Prostate gland (tissue), 2 donors: ENCODE results near the gene CDY1. TPM values are rescaled to one million over a fixed set of nuclear protein-coding genes. Genes with fewer than 3 reads are reported as not detected.
"Not testable (repeated sequence)": the region's sequence is repeated elsewhere in the genome, so short reads cannot be mapped to it uniquely, and the experiment has no call there.

Experiments
- DNase-seq: peaks from one replicate; pipeline ENCODE4 v3.0.0-alpha.2; 2019; ENCODE audit warnings: low spot score
- H3K27ac ChIP-seq, 2 donors: fragments of 200-600 bp; sonication (generic); 2 replicates each; pipeline ENCODE4 v1.5.1; 2017 to 2019
- H3K27me3 ChIP-seq: fragments of 200-600 bp; sonication (generic); replicated peaks from 2 replicates; pipeline ENCODE4 v1.5.1; 2019; ENCODE audit not compliant: insufficient read depth
- H3K36me3 ChIP-seq, 2 donors: fragments of 200-600 bp; sonication (generic); 1 replicate in 1 of 2; 2 replicates in 1 of 2; pipeline versions ENCODE4 v1.5.1 to v1.8.1; 2017 to 2019
- H3K4me1 ChIP-seq: fragments of 200-600 bp; sonication (generic); replicated peaks from 2 replicates; pipeline ENCODE4 v1.5.1; 2019
- H3K4me3 ChIP-seq, 2 donors: fragments of 200-600 bp; sonication (generic); 2 replicates each; pipeline ENCODE4 v1.5.1; 2017 to 2019
- H3K9me3 ChIP-seq: fragments of 200-600 bp; sonication (generic); 2 replicates; pipeline ENCODE4 v1.5.1; 2017
- WGBS: methylation state at CpG from one replicate; pipeline ENCODE4 v1.1.5; 2018; 5-methylcytosine and 5-hydroxymethylcytosine counted together
- intact Hi-C: fragments of 100-400 bp; cut with DNase I; formaldehyde crosslinking; loops from one replicate; pipeline ENCODE4 v1.14.2; 2022
- total RNA-seq, 2 donors: library from RNA; depleted of rRNA; stranded (reverse); fragments of >200 nt; gene quantifications; one replicate each; pipeline ENCODE4 v1.1.0, GENCODE V29; 2016

The CDY1 gene, protein sequence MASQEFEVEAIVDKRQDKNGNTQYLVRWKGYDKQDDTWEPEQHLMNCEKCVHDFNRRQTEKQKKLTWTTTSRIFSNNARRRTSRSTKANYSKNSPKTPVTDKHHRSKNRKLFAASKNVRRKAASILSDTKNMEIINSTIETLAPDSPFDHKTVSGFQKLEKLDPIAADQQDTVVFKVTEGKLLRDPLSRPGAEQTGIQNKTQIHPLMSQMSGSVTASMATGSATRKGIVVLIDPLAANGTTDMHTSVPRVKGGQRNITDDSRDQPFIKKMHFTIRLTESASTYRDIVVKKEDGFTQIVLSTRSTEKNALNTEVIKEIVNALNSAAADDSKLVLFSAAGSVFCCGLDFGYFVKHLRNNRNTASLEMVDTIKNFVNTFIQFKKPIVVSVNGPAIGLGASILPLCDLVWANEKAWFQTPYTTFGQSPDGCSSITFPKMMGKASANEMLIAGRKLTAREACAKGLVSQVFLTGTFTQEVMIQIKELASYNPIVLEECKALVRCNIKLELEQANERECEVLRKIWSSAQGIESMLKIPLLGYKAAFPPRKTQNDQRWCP
- not detected for total RNA-seq

GRCh38 chrY:25621817-25622216 is at the start of gene CDY1:
CDY1 (plus strand) TSS chrY:25622117; CDS start chrY:25622443, 326 bp downstream.
- H3K9me3 ChIP-seq, H3K4me1 ChIP-seq, H3K4me3 ChIP-seq, H3K36me3 ChIP-seq, H3K27ac ChIP-seq, H3K27me3 ChIP-seq, DNase-seq, intact Hi-C loops: not testable (repeated sequence)
- WGBS: no CpG with 5 or more reads among the region's 2 CpGs

DNA sequence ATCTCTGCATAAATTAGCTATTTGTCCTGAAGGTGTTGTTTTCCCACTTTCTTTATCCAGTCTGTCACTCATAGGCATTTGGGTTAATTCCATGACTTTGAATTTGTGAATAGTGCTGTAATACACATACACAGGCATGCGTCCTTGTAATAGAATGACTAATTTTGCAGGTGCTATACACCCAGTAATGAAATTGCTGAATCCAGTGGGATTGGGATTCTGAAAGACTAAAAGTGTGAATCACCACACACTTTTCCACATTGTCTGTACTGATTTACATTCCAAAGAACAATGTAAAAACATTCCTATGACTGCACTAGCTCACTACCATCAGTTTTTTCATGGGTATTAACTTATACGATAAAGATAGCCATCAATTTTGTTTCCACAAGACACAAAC is 28.6 kb upstream of the CDY1 start:
- intact Hi-C loops, H3K27ac ChIP-seq, H3K4me1 ChIP-seq, H3K36me3 ChIP-seq, DNase-seq, H3K4me3 ChIP-seq, H3K9me3 ChIP-seq, H3K27me3 ChIP-seq: not testable (repeated sequence)
- no CpG with 5 or more reads among the region's 2 CpGs for WGBS

- H3K27me3 ChIP-seq, H3K9me3 ChIP-seq, H3K36me3 ChIP-seq, H3K4me3 ChIP-seq, intact Hi-C loops, H3K4me1 ChIP-seq, DNase-seq, H3K27ac ChIP-seq: not testable (repeated sequence)
Observed at GRCh38 chrY:25620209-25620608, 1.7 kb upstream of the CDY1 start.

- not testable (repeated sequence) for DNase-seq, H3K27me3 ChIP-seq
Observed at GRCh38 chrY:25626524-25626923, 4.6 kb downstream of the CDY1 start.

GRCh38 chrY:25630383-25631112 is 8.6 kb downstream of the CDY1 start:
- DNase-seq, H3K4me1 ChIP-seq, H3K9me3 ChIP-seq, intact Hi-C loops, H3K4me3 ChIP-seq, H3K36me3 ChIP-seq, H3K27me3 ChIP-seq, H3K27ac ChIP-seq: not testable (repeated sequence)
- WGBS: no CpG with 5 or more reads among the region's 4 CpGs

More at GRCh38 chrY:25626524-25626923, 4.6 kb downstream of the CDY1 start:
- H3K27ac ChIP-seq, H3K4me3 ChIP-seq, H3K4me1 ChIP-seq, intact Hi-C loops, H3K9me3 ChIP-seq, H3K36me3 ChIP-seq: not testable (repeated sequence)
- WGBS: no CpG with 5 or more reads among the region's 3 CpGs

DNA sequence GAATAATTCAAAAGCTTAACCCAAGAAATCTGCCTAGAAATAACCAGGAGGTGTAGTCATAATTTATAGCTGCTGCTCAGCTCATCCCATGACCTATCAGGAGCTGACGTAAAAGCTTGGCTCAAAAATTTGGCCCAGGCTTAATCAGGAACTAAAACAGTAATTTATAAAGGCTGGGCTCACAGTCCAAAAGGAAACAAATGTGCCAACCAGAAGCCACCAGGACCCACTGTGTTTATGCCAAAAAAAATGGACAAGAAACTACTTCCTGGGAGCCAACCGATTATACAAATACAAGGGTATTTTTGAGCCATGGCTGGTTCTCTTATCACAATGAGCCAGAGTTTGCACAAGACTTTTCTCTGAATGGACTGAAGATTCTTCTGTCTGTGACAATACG is 17.9 kb downstream of the CDY1 start:
- H3K9me3 ChIP-seq, DNase-seq, H3K4me3 ChIP-seq, intact Hi-C loops, H3K27me3 ChIP-seq, H3K36me3 ChIP-seq, H3K4me1 ChIP-seq, H3K27ac ChIP-seq: not testable (repeated sequence)
- WGBS: no CpG with 5 or more reads among the region's 3 CpGs

GRCh38 chrY:25643024-25643915 is 21.4 kb downstream of the CDY1 start:
- H3K4me1 ChIP-seq, H3K27ac ChIP-seq, H3K9me3 ChIP-seq, H3K27me3 ChIP-seq, DNase-seq, H3K36me3 ChIP-seq, H3K4me3 ChIP-seq, intact Hi-C loops: not testable (repeated sequence)
- WGBS: no CpG with 5 or more reads among the region's 9 CpGs
